H9 (cell line): ENCODE data around the gene PSME1. TPM values are rescaled to one million over a fixed set of nuclear protein-coding genes. Genes with fewer than 3 reads are reported as not detected.

Source experiments
- DNase-seq: peaks from one replicate; pipeline ENCODE4 v3.0.0-alpha.2; 2017
- H2AFZ ChIP-seq: one replicate; pipeline ENCODE4 v1.6.1; 2013; ENCODE audit warnings: mild to moderate bottlenecking, low read length, control low read depth, moderate library complexity
- H2AK5ac ChIP-seq: 2 replicates; pipeline ENCODE4 v1.6.1; 2013; ENCODE audit warnings: low read length, control low read depth, mixed read lengths; ENCODE audit not compliant: insufficient read length
- H2BK120ac ChIP-seq: one replicate; pipeline ENCODE4 v1.6.1; 2013; ENCODE audit warnings: low read depth, mild to moderate bottlenecking, low read length, control low read depth, inconsistent platforms; ENCODE audit not compliant: poor library complexity, severe bottlenecking
- H2BK12ac ChIP-seq: 2 replicates; pipeline ENCODE4 v1.6.1; 2013; ENCODE audit warnings: low read length, control low read depth, mixed read lengths, low read depth; ENCODE audit not compliant: insufficient read length
- H2BK15ac ChIP-seq: 2 replicates; pipeline ENCODE4 v1.6.1; 2013; ENCODE audit warnings: low read depth, low read length, control low read depth
- H2BK20ac ChIP-seq: one replicate; pipeline ENCODE4 v1.6.1; 2013; ENCODE audit warnings: low read depth, mild to moderate bottlenecking, low read length, control low read depth, inconsistent platforms; ENCODE audit not compliant: poor library complexity, severe bottlenecking
- H2BK5ac ChIP-seq: 2 replicates; pipeline ENCODE4 v1.6.1; 2013; ENCODE audit warnings: low read length, control low read depth, mixed read lengths; ENCODE audit not compliant: insufficient read length
- H3K14ac ChIP-seq: 2 replicates; pipeline ENCODE4 v1.6.1; 2013; ENCODE audit warnings: low read length, control low read depth; ENCODE audit not compliant: insufficient read depth
- H3K18ac ChIP-seq: 2 replicates; pipeline ENCODE4 v1.6.1; 2013; ENCODE audit warnings: low read depth, mild to moderate bottlenecking, mixed read lengths, low read length, control low read depth; ENCODE audit not compliant: insufficient read length
- H3K23ac ChIP-seq: 2 replicates; pipeline ENCODE4 v1.6.1; 2013; ENCODE audit warnings: low read length, control low read depth, mixed read lengths, low read depth; ENCODE audit not compliant: insufficient read length
- H3K23me2 ChIP-seq: 2 replicates; pipeline ENCODE4 v1.6.1; 2013; ENCODE audit warnings: low read depth, mild to moderate bottlenecking, mixed read lengths, low read length, control low read depth; ENCODE audit not compliant: insufficient read length, poor library complexity, severe bottlenecking
- H3K27ac ChIP-seq: 2 replicates; pipeline ENCODE4 v1.5.1; 2013; ENCODE audit warnings: low read length, control low read depth, mixed read lengths, low read depth; ENCODE audit not compliant: insufficient read length
- H3K27me3 ChIP-seq: 2 replicates; pipeline ENCODE4 v1.6.1; 2013; ENCODE audit warnings: low read length, control low read depth, inconsistent platforms; ENCODE audit not compliant: insufficient read depth
- H3K4ac ChIP-seq: 2 replicates; pipeline ENCODE4 v1.6.1; 2013; ENCODE audit warnings: low read depth, mild to moderate bottlenecking, control low read depth, inconsistent platforms, low read length, moderate library complexity
- H3K4me1 ChIP-seq: 2 replicates; pipeline ENCODE4 v1.6.1; 2013; ENCODE audit warnings: low read length, control low read depth, inconsistent platforms; ENCODE audit not compliant: insufficient read depth
- H3K4me2 ChIP-seq: 2 replicates; pipeline ENCODE4 v1.6.1; 2013; ENCODE audit warnings: low read length, control low read depth, mixed read lengths; ENCODE audit not compliant: insufficient read length, insufficient read depth
- H3K56ac ChIP-seq: 2 replicates; pipeline ENCODE4 v1.6.1; 2013; ENCODE audit warnings: low read depth, mild to moderate bottlenecking, mixed read lengths, low read length, control low read depth; ENCODE audit not compliant: insufficient read length
- H3K79me1 ChIP-seq: 2 replicates; pipeline ENCODE4 v1.6.1; 2013; ENCODE audit warnings: low read depth, mild to moderate bottlenecking, moderate library complexity, low read length, control low read depth, inconsistent platforms; ENCODE audit not compliant: insufficient read depth, poor library complexity, severe bottlenecking
- H3K79me2 ChIP-seq: 2 replicates; pipeline ENCODE4 v1.6.1; 2013; ENCODE audit warnings: low read length, control low read depth, inconsistent platforms; ENCODE audit not compliant: insufficient read depth
- H3K9ac ChIP-seq: 2 replicates; pipeline ENCODE4 v1.6.1; 2013; ENCODE audit warnings: low read length, control low read depth, mixed read lengths; ENCODE audit not compliant: insufficient read length; ENCODE audit errors: extremely low read depth
- H3K9me3 ChIP-seq: one replicate; pipeline ENCODE4 v1.6.1; 2013; ENCODE audit warnings: low read depth, low read length, inconsistent platforms; ENCODE audit not compliant: control insufficient read depth
- H3T11ph ChIP-seq: one replicate; pipeline ENCODE4 v1.6.1; 2013; ENCODE audit warnings: mild to moderate bottlenecking, low read length, control low read depth, inconsistent platforms
- H4K20me1 ChIP-seq: one replicate; pipeline ENCODE4 v1.6.1; 2013; ENCODE audit not compliant: control insufficient read depth, insufficient read length, insufficient read depth
- H4K5ac ChIP-seq: 2 replicates; pipeline ENCODE4 v1.6.1; 2013; ENCODE audit warnings: low read depth, mild to moderate bottlenecking, mixed read lengths, low read length, control low read depth; ENCODE audit not compliant: insufficient read length
- H4K8ac ChIP-seq: replicated peaks from 2 replicates; pipeline ENCODE4 v1.6.1; 2013; ENCODE audit warnings: low read length, control low read depth, mixed read lengths, low read depth; ENCODE audit not compliant: insufficient read length
- H4K91ac ChIP-seq: 2 replicates; pipeline ENCODE4 v1.6.1; 2013; ENCODE audit warnings: low read depth, mild to moderate bottlenecking, moderate library complexity, mixed read lengths, low read length, control low read depth; ENCODE audit not compliant: insufficient read length
- H3K27ac Mint-ChIP-seq, 3 experiments: 2 replicates in 2 of 3; 3 replicates in 1 of 3; pipeline ENCODE4 v1.8.0; 2020 to 2021; ENCODE audit warnings: mixed read lengths in 3 of 3, mild to moderate bottlenecking in 1 of 3, moderate library complexity in 1 of 3
- H3K27me3 Mint-ChIP-seq: 2 replicates; pipeline ENCODE4 v1.8.0; 2021; ENCODE audit warnings: low read depth, mild to moderate bottlenecking, moderate library complexity, mixed read lengths
- H3K36me3 Mint-ChIP-seq, 3 experiments: 2 replicates in 2 of 3; 3 replicates in 1 of 3; pipeline ENCODE4 v1.8.0; 2020 to 2021; ENCODE audit warnings: low read depth in 3 of 3, mixed read lengths in 3 of 3; ENCODE audit not compliant: insufficient read depth in 1 of 3
- H3K4me1 Mint-ChIP-seq, 2 experiments: 2 replicates each; pipeline ENCODE4 v1.8.0; 2020; ENCODE audit warnings: mixed read lengths in 2 of 2
- H3K4me3 Mint-ChIP-seq, 2 experiments: 2 replicates in 1 of 2; 3 replicates in 1 of 2; pipeline ENCODE4 v1.8.0; 2020 to 2021; ENCODE audit warnings: mild to moderate bottlenecking in 2 of 2, mixed read lengths in 2 of 2, moderate library complexity in 1 of 2
- H3K9me3 Mint-ChIP-seq, 2 experiments: 2 replicates in 1 of 2; 3 replicates in 1 of 2; pipeline ENCODE4 v1.8.0; 2020; ENCODE audit warnings: mild to moderate bottlenecking in 2 of 2, mixed read lengths in 2 of 2, moderate library complexity in 1 of 2
- CTCF ChIP-seq: fragments of 200-600 bp; sonication (generic); conservative IDR thresholded peaks from 3 replicates; pipeline ENCODE4 v1.8.0; 2021; ENCODE audit warnings: antibody characterized with exemption, mild to moderate bottlenecking
- WGBS: extraction: QIAGEN DNeasy Blood & Tissue Kit; methylation state at CpG from one replicate; pipeline ENCODE4 v1.1.7; 2013; ENCODE audit warnings: missing lambda C conversion rate, low lambda C conversion rate, mixed read lengths; ENCODE audit not compliant: insufficient read length; ENCODE audit errors: extremely low coverage; 5-methylcytosine and 5-hydroxymethylcytosine counted together
- total RNA-seq: library from RNA; stranded (reverse); gene quantifications from 2 replicates; pipeline ENCODE4 v1.2.1, GENCODE V29; 2021

The PSME1 gene
- total RNA-seq, 1 experiment from 2014 or later = 109 TPM

- Histone ChIP-seq H4K5ac (no peak overlapping the region), H3K56ac (no peak overlapping the region), H3K23ac (no peak overlapping the region), H2BK15ac (no peak overlapping the region), H2AFZ (no peak overlapping the region), H4K91ac (no peak overlapping the region), H3K79me1 (no peaks in the 10 kb centered on the region), H3K27ac (no peak overlapping the region), H4K20me1 (no peaks in the 10 kb centered on the region), H2BK12ac (no peak overlapping the region), H3T11ph (no peak overlapping the region), H3K4ac (no peak overlapping the region), H3K27me3 (no peaks in the 10 kb centered on the region), H2AK5ac (no peak overlapping the region), H3K23me2 (peaks cover 6% of the 10 kb centered on the region), H3K14ac (no peak overlapping the region), H3K4me2 (no peak overlapping the region), H3K4me1 (no peaks in the 10 kb centered on the region; the same call in 1 of the 2 replicates), H3K9ac (no peak overlapping the region), H3K18ac (no peak overlapping the region), H2BK5ac (no peak overlapping the region), H4K8ac (no peak overlapping the region), H2BK120ac (no peak overlapping the region), H3K9me3 (no peaks in the 10 kb centered on the region), H3K79me2 (no peaks in the 10 kb centered on the region; the same call in 1 of the 2 replicates), H2BK20ac (no peak overlapping the region)
- Mint-ChIP-seq H3K9me3 (peaks cover 2 to 6% of the 10 kb centered on the region in 2 experiments; a peak in 3 of 5 replicates), H3K4me3 (no peak overlapping the region), H3K27ac (no peak overlapping the region), H3K4me1 (peaks cover 14 to 19% of the 10 kb centered on the region in 2 experiments), H3K36me3 (peaks cover 55 to 72% (median 60%) of the 10 kb centered on the region in 3 experiments), H3K27me3 (peaks cover 3% of the 10 kb centered on the region)
- no CpG with 5 or more reads among the region's 16 CpGs for WGBS
- no peak for DNase-seq
- TF ChIP-seq CTCF = no peak
Measured at GRCh38 chr14:24098229-24098926, 37.6 kb upstream of the PSME1 start.
